Stimulated activated CD4-positive, alpha-beta T cell treated with anti-CD3 and anti-CD28 coated beads, Interleukin-1b, Interleukin-23, amount 100 ng/mL, for 4 hours (primary cell): ENCODE data around the gene APOBEC3H.

Experiments used
- DNase-seq, 2 donors: peaks; one replicate each; pipeline ENCODE4 v3.0.0-alpha.2; 2020; ENCODE audit warnings: low read depth in 2 of 2

The APOBEC3H gene

GRCh38 chr22:39081016-39081415, 16.0 kb upstream of the APOBEC3H start:
- no peak for DNase-seq

GRCh38 chr22:39081598-39081997, 15.4 kb upstream of the APOBEC3H start:
- no peak for DNase-seq

GRCh38 chr22:39083212-39084165, 13.6 kb upstream of the APOBEC3H start:
- no peak for DNase-seq

GRCh38 chr22:39084666-39085065, 12.4 kb upstream of the APOBEC3H start:
- no peak for DNase-seq

- no peak for DNase-seq
Measured at GRCh38 chr22:39087098-39087497, 9.9 kb upstream of the APOBEC3H start.

GRCh38 chr22:39087881-39088684, 9.0 kb upstream of the APOBEC3H start:
- DNase-seq = no peak

GRCh38 chr22:39088685-39089032, 8.4 kb upstream of the APOBEC3H start:
- no peak for DNase-seq

GRCh38 chr22:39089928-39090327, 7.1 kb upstream of the APOBEC3H start:
- no peak for DNase-seq

GRCh38 chr22:39090426-39091064, 6.5 kb upstream of the APOBEC3H start:
- peak; percentile 30 to 62 for DNase-seq

GRCh38 chr22:39091126-39092081, 5.6 kb upstream of the APOBEC3H start:
- no peak for DNase-seq

GRCh38 chr22:39092111-39092862, 4.8 kb upstream of the APOBEC3H start:
- no peak for DNase-seq

GRCh38 chr22:39094717-39095389, 2.2 kb upstream of the APOBEC3H start:
- no peak for DNase-seq

GRCh38 chr22:39095971-39096370, 1.1 kb upstream of the APOBEC3H start:
- no peak for DNase-seq

GRCh38 chr22:39098026-39098425, 982 bp downstream of the APOBEC3H start:
- DNase-seq = no peak

- no peak for DNase-seq
Measured at GRCh38 chr22:39098576-39098975, 1.5 kb downstream of the APOBEC3H start.

GRCh38 chr22:39101226-39101625, 4.2 kb downstream of the APOBEC3H start:
- DNase-seq = no peak

- no peak for DNase-seq
Measured at GRCh38 chr22:39103431-39103830, 6.4 kb downstream of the APOBEC3H start.

GRCh38 chr22:39106326-39106725, 9.3 kb downstream of the APOBEC3H start:
- no peak for DNase-seq

GRCh38 chr22:39108487-39108886, 11.4 kb downstream of the APOBEC3H start:
- no peak for DNase-seq

GRCh38 chr22:39109361-39109760, 12.3 kb downstream of the APOBEC3H start:
- DNase-seq = no peak
